Nucleus accumbens (tissue), 56 donors: ENCODE data around the gene CTNND2.

Experiments
- DNase-seq, 56 donors: peaks; one replicate each; lab custom pipeline; 2025; lab: John Stamatoyannopoulos, UW

CTNND2 gene

GRCh38 chr5:11298877-11299276 lies 605.4 kb downstream of the CTNND2 start:
- DNase-seq, result no peak

GRCh38 chr5:11293523-11293922 lies 610.7 kb downstream of the CTNND2 start:
- no peak for DNase-seq

- DNase-seq, result no peak
These were observed 611.4 kb downstream of the CTNND2 start for GRCh38 chr5:11292648-11293356.

- DNase-seq, result no peak
These were observed 614.5 kb downstream of the CTNND2 start for GRCh38 chr5:11289733-11290132.

GRCh38 chr5:11289208-11289607 lies 615.0 kb downstream of the CTNND2 start:
- DNase-seq, result no peak

- no peak for DNase-seq
These were observed 622.4 kb downstream of the CTNND2 start for GRCh38 chr5:11281842-11282241.

- DNase-seq, result no peak
These were observed 626.9 kb downstream of the CTNND2 start for GRCh38 chr5:11277323-11277722.

- peak in 1 of 56 donors; percentile 10 for DNase-seq
These were observed 630.9 kb downstream of the CTNND2 start for GRCh38 chr5:11273180-11273903.

GRCh38 chr5:11269515-11269914 lies 634.7 kb downstream of the CTNND2 start:
- no peak for DNase-seq

GRCh38 chr5:11268891-11269290 lies 635.4 kb downstream of the CTNND2 start:
- no peak for DNase-seq

GRCh38 chr5:11266331-11266730 lies 637.9 kb downstream of the CTNND2 start:
- DNase-seq, result no peak

GRCh38 chr5:11261241-11261640 lies 643.0 kb downstream of the CTNND2 start:
- DNase-seq, result peak in 49 of 56 donors; percentile 15 to 83 (median 51)

GRCh38 chr5:11258001-11258400 lies 646.2 kb downstream of the CTNND2 start:
- DNase-seq, result no peak

- no peak for DNase-seq
These were observed 651.7 kb downstream of the CTNND2 start for GRCh38 chr5:11252523-11252922.

GRCh38 chr5:11252075-11252474 lies 652.2 kb downstream of the CTNND2 start:
- no peak for DNase-seq

- no peak for DNase-seq
These were observed 653.0 kb downstream of the CTNND2 start for GRCh38 chr5:11251247-11251646.

- no peak for DNase-seq
These were observed 655.3 kb downstream of the CTNND2 start for GRCh38 chr5:11248966-11249365.

GRCh38 chr5:11247224-11247623 lies 657.0 kb downstream of the CTNND2 start:
- no peak for DNase-seq

- DNase-seq, result no peak
These were observed 663.7 kb downstream of the CTNND2 start for GRCh38 chr5:11240293-11241190.

- DNase-seq, result no peak
These were observed 664.8 kb downstream of the CTNND2 start for GRCh38 chr5:11239261-11240015.
